HCT116 (cell line): ENCODE measurements around the gene ASMTL. TPM values are rescaled to one million over a fixed set of nuclear protein-coding genes. Genes with fewer than 3 reads are reported as not detected.
"Not testable (repeated sequence)": the region's sequence is repeated elsewhere in the genome, so short reads cannot be mapped to it uniquely, and the experiment has no call there.

Source experiments
- ATAC-seq: fragments of 200-7000 bp; cut with Tn5 transposase; 2 replicates; pipeline ENCODE4 v1.9.1; 2020; ENCODE audit warnings: mild to moderate bottlenecking, moderate library complexity
- BruUV-seq: library from RNA; stranded (reverse); fragments of 400-500 nt; replicated peaks from 2 replicates; lab custom pipeline; 2021; lab: Mats Ljungman, UMichigan
- CTCF ChIA-PET: fragments of 300-600 bp; sonication (Branson Sonifier 250); formaldehyde crosslinking; loops from one replicate; lab custom pipeline; 2021; ENCODE audit warnings: antibody characterized with exemption; lab: Charles Lee
- POLR2A ChIA-PET: fragments of 300-600, 350-600 bp; sonication (Branson Sonifier 250); formaldehyde crosslinking; loops from one replicate; lab custom pipeline; 2021; ENCODE audit warnings: antibody characterized with exemption; lab: Charles Lee
- RAD21 ChIA-PET, 2 experiments: fragments of 300-600 bp; sonication (Branson Sonifier 250); formaldehyde crosslinking; loops; one replicate each; lab custom pipeline; 2023; ENCODE audit warnings: low total read pairs in 2 of 2; ENCODE audit not compliant: uncharacterized antibody in 2 of 2, unreplicated experiment in 2 of 2, low non-redundant PET in 1 of 2; lab: Charles Lee
- DNase-seq: peaks from one replicate; pipeline ENCODE4 v3.0.0-alpha.2; 2010; ENCODE audit warnings: low read depth, low spot score
- H2AFZ ChIP-seq: fragments of 200-600 bp; shearing (Covaris generic), sonication (generic); 2 replicates; pipeline ENCODE4 v1.6.1; 2017; ENCODE audit warnings: low read depth, mixed run types, mixed read lengths, antibody characterized with exemption, low read length; ENCODE audit not compliant: poor library complexity, severe bottlenecking
- H3K27ac ChIP-seq: 2 replicates; pipeline ENCODE4 v1.5.1; 2012; ENCODE audit warnings: low read depth, low read length
- H3K27me3 ChIP-seq: fragments of 200-600 bp; sonication (generic); 2 replicates; pipeline ENCODE4 v1.6.1; 2016; ENCODE audit warnings: mixed run types, low read length, mixed read lengths; ENCODE audit not compliant: insufficient read depth
- H3K36me3 ChIP-seq, 2 experiments: fragments of 200-500 bp in 1 of 2; fragments of 200-600 bp in 1 of 2; sonication (Bioruptor generic) in 1 of 2; sonication (generic) in 1 of 2; 2 replicates each; pipeline versions ENCODE4 v1.5.1 to v1.6.1; 2014 to 2016; ENCODE audit warnings: low read length in 2 of 2, inconsistent platforms in 1 of 2, mixed read lengths in 1 of 2, mixed run types in 1 of 2; ENCODE audit not compliant: insufficient read depth in 2 of 2, control insufficient read depth in 1 of 2
- H3K4me1 ChIP-seq, 2 experiments: fragments of 200-600 bp in 1 of 2; sonication (generic) in 1 of 2; 2 replicates each; pipeline versions ENCODE4 v1.5.1 to v1.6.1; 2012 to 2017; ENCODE audit warnings: low read length in 2 of 2, inconsistent platforms in 1 of 2, mild to moderate bottlenecking in 1 of 2, mixed read lengths in 1 of 2, mixed run types in 1 of 2, moderate library complexity in 1 of 2; ENCODE audit not compliant: insufficient read depth in 2 of 2, control insufficient read depth in 1 of 2
- H3K4me2 ChIP-seq: fragments of 200-600 bp; sonication (generic); 2 replicates; pipeline ENCODE4 v1.6.1; 2017; ENCODE audit warnings: mixed run types, low read length, mixed read lengths
- H3K4me3 ChIP-seq, 2 experiments: fragments of 200-600 bp in 1 of 2; sonication (generic) in 1 of 2; replicated peaks in 1 of 2; 2 replicates each; pipeline ENCODE4 v1.5.1; 2011 to 2016; ENCODE audit warnings: low read length in 2 of 2, control low read depth in 1 of 2, low read depth in 1 of 2, mild to moderate bottlenecking in 1 of 2, mixed read lengths in 1 of 2, mixed run types in 1 of 2
- H3K79me2 ChIP-seq: fragments of 200-600 bp; sonication (generic); 2 replicates; pipeline ENCODE4 v1.6.1; 2017; ENCODE audit warnings: mild to moderate bottlenecking, mixed run types, low read length, moderate library complexity, mixed read lengths; ENCODE audit not compliant: insufficient read depth
- H3K9ac ChIP-seq: fragments of 200-600 bp; sonication (generic); 2 replicates; pipeline ENCODE4 v1.6.1; 2016; ENCODE audit warnings: low read length, mixed read lengths
- H3K9me2 ChIP-seq: fragments of 200-600 bp; sonication (generic), shearing (Covaris generic); 2 replicates; pipeline ENCODE4 v1.6.1; 2017; ENCODE audit warnings: mixed run types, mild to moderate bottlenecking, moderate library complexity; ENCODE audit not compliant: insufficient read depth
- H3K9me3 ChIP-seq, 2 experiments: fragments of 200-500 bp in 1 of 2; fragments of 200-600 bp in 1 of 2; sonication (Bioruptor generic) in 1 of 2; sonication (generic) in 1 of 2; 2 replicates each; pipeline ENCODE4 v1.6.1; 2014 to 2017; ENCODE audit warnings: low read length in 2 of 2, mixed read lengths in 2 of 2, inconsistent platforms in 1 of 2, low read depth in 1 of 2, mild to moderate bottlenecking in 1 of 2, mixed run types in 1 of 2, moderate library complexity in 1 of 2; ENCODE audit not compliant: control insufficient read depth in 1 of 2, insufficient read depth in 1 of 2
- H4K20me1 ChIP-seq: fragments of 200-600 bp; sonication (generic), shearing (Covaris generic); 2 replicates; pipeline ENCODE4 v1.6.1; 2017; ENCODE audit warnings: mixed run types, mild to moderate bottlenecking, moderate library complexity; ENCODE audit not compliant: insufficient read depth
- CBX3 ChIP-seq: IDR thresholded peaks from 2 replicates; pipeline ENCODE4 v1.6.1; 2012; ENCODE audit warnings: low read depth
- CEBPB ChIP-seq: IDR thresholded peaks from 2 replicates; pipeline ENCODE4 v1.6.1; 2012; ENCODE audit warnings: low read depth
- EGR1 ChIP-seq: IDR thresholded peaks from 2 replicates; pipeline ENCODE4 v1.6.1; 2012; ENCODE audit warnings: low read depth
- ELF1 ChIP-seq: IDR thresholded peaks from 2 replicates; pipeline ENCODE4 v1.6.1; 2012; ENCODE audit warnings: low read depth, borderline replicate concordance
- EZH2phosphoT487 ChIP-seq: fragments of 200-600 bp; IDR thresholded peaks from 2 replicates; pipeline ENCODE4 v1.6.1; 2018; ENCODE audit warnings: antibody characterized with exemption, borderline replicate concordance
- JUND ChIP-seq: IDR thresholded peaks from 2 replicates; pipeline ENCODE4 v1.6.1; 2012
- POLR2A ChIP-seq: IDR thresholded peaks from 2 replicates; pipeline ENCODE4 v1.7.0; 2011; ENCODE audit warnings: borderline replicate concordance; ENCODE audit not compliant: insufficient read depth, insufficient read length; ENCODE audit errors: extremely low read depth
- SIN3A ChIP-seq: IDR thresholded peaks from 2 replicates; pipeline ENCODE4 v1.6.1; 2012; ENCODE audit warnings: low read depth
- SP1 ChIP-seq: IDR thresholded peaks from 2 replicates; pipeline ENCODE4 v1.6.1; 2012; ENCODE audit warnings: low read depth
- SRF ChIP-seq: IDR thresholded peaks from 2 replicates; pipeline ENCODE4 v1.6.1; 2012; ENCODE audit warnings: low read depth
- TCF7L2 ChIP-seq: IDR thresholded peaks from 2 replicates; pipeline ENCODE4 v1.7.0; 2011; ENCODE audit warnings: borderline replicate concordance, inconsistent platforms; ENCODE audit not compliant: insufficient read depth, insufficient read length; ENCODE audit errors: extremely low read depth
- YY1 ChIP-seq: IDR thresholded peaks from 2 replicates; pipeline ENCODE4 v1.6.1; 2011; ENCODE audit warnings: low read length, low read depth, moderate library complexity, mild to moderate bottlenecking; ENCODE audit not compliant: insufficient replicate concordance; ENCODE audit errors: extremely low read depth
- ZFX ChIP-seq: fragments of 450-650 bp; IDR thresholded peaks from 2 replicates; pipeline ENCODE4 v1.6.1; 2017
- ZNF274 ChIP-seq: fragments of 200-500 bp; sonication (Bioruptor generic); IDR thresholded peaks from 2 replicates; pipeline ENCODE4 v1.6.1; 2014; ENCODE audit warnings: mild to moderate bottlenecking, low read depth, low read length, inconsistent platforms
- intact Hi-C: fragments of 100-400 bp; cut with micrococcal nuclease; formaldehyde crosslinking; loops from 2 replicates; pipeline ENCODE4 v1.10.0; 2022
- total RNA-seq: library from RNA; stranded (reverse); gene quantifications from one replicate; pipeline ENCODE4 v1.2.1, GENCODE V29; 2021; ENCODE audit not compliant: unreplicated experiment
- TF ChIP-seq, protein P1 (sequence below), 3 experiments: fragments of 200-600 bp in 1 of 3; sonication (generic) in 1 of 3; IDR thresholded peaks in 2 of 3; conservative IDR thresholded peaks in 1 of 3; 2 replicates each; pipeline ENCODE4 v1.5.1; 2012 to 2017; ENCODE audit warnings: low read depth in 2 of 3, low read length in 2 of 3, antibody characterized with exemption in 1 of 3, borderline replicate concordance in 1 of 3, control low read depth in 1 of 3, mild to moderate bottlenecking in 1 of 3, mixed read lengths in 1 of 3, mixed run types in 1 of 3, moderate library complexity in 1 of 3; ENCODE audit not compliant: insufficient read depth in 1 of 3
- TF ChIP-seq, protein P2 (sequence below): IDR thresholded peaks from 2 replicates; pipeline ENCODE4 v1.6.1; 2012
- TF ChIP-seq, protein P3 (sequence below): IDR thresholded peaks from 2 replicates; pipeline ENCODE4 v1.6.1; 2012

ASMTL gene
- total RNA-seq, 1 experiment from 2014 or later = 59.6 TPM

DNA sequence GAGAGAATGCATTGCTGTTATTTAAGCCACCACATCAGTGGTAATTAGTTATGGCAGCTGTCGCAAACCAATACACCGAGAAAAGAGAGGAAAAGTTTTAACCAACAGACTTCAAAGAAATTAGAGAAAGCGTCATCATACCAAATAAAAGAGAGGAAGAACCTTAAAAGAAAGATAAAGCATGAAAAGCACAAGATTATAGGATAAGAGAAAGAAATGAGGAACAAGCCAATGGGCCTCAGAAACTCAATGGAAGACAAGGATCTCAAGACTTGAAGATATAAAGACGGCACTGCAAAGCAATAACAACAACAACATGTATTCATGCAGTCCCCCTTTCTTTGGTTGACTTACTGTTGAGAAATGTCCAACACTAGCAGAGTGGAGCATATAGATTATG is 22.8 kb upstream of the ASMTL start:
- Histone ChIP-seq H3K9me2 (no peaks in the 10 kb centered on the region), H4K20me1 (no peaks in the 10 kb centered on the region), H3K4me3 (no peak overlapping the region), H3K9ac (no peak overlapping the region), H3K36me3 (no peaks in the 10 kb centered on the region), H3K4me2 (no peak overlapping the region), H2AFZ (no peak overlapping the region), H3K79me2 (no peaks in the 10 kb centered on the region), H3K9me3 (no peaks in the 10 kb centered on the region), H3K4me1 (no peaks in the 10 kb centered on the region; a peak in 1 of 4 replicates), H3K27ac (no peak overlapping the region), H3K27me3 (no peaks in the 10 kb centered on the region)
- intact Hi-C loops = no loop called here
- ChIA-PET POLR2A (no interaction called here), CTCF (no interaction called here), RAD21 (no interaction called here)
- BruUV-seq = no TSS peak
- DNase-seq (no peak), ATAC-seq (no peak)
- TF ChIP-seq, protein P1, sequence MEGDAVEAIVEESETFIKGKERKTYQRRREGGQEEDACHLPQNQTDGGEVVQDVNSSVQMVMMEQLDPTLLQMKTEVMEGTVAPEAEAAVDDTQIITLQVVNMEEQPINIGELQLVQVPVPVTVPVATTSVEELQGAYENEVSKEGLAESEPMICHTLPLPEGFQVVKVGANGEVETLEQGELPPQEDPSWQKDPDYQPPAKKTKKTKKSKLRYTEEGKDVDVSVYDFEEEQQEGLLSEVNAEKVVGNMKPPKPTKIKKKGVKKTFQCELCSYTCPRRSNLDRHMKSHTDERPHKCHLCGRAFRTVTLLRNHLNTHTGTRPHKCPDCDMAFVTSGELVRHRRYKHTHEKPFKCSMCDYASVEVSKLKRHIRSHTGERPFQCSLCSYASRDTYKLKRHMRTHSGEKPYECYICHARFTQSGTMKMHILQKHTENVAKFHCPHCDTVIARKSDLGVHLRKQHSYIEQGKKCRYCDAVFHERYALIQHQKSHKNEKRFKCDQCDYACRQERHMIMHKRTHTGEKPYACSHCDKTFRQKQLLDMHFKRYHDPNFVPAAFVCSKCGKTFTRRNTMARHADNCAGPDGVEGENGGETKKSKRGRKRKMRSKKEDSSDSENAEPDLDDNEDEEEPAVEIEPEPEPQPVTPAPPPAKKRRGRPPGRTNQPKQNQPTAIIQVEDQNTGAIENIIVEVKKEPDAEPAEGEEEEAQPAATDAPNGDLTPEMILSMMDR (IDR thresholded peaks at IDR 0.05 in 2 of 3, conservative IDR thresholded peaks at IDR 0.05 in 1 of 3; ENCODE audit: borderline replicate concordance in 1 of 3, insufficient read depth in 1 of 3, low read depth in 2 of 3, low read length in 2 of 3) = no peak
- TF ChIP-seq EZH2phosphoT487 (no peak), ELF1 (no peak), SRF (no peak), CEBPB (no peak), POLR2A (no peak), SIN3A (no peak), YY1 (no peak), CBX3 (no peak), ZFX (no peak), TCF7L2 (no peak), JUND (no peak), EGR1 (no peak), ZNF274 (no peak), SP1 (no peak)
- TF ChIP-seq, protein P2, sequence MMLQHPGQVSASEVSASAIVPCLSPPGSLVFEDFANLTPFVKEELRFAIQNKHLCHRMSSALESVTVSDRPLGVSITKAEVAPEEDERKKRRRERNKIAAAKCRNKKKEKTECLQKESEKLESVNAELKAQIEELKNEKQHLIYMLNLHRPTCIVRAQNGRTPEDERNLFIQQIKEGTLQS = no peak
- TF ChIP-seq, protein P3, sequence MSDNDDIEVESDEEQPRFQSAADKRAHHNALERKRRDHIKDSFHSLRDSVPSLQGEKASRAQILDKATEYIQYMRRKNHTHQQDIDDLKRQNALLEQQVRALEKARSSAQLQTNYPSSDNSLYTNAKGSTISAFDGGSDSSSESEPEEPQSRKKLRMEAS = no peak

DNA sequence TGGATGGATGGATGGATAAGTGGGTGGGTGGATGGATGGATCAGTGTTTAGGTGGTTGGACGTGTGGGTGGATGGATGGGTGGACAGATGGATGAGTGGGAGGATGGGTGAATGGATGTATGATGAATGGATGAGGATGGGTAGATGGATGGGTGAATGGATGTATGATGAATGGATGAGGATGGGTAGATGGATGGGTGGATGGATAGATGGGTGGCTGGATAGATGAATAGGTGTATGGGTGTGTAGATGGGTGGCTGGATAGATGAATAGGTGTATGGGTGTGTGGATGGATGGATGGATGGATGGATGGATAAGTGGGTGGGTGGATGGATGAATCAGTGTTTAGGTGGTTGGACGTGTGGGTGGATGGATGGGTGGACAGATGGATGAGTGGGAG is 21.9 kb upstream of the ASMTL start:
- H3K9ac ChIP-seq, H3K4me2 ChIP-seq, H4K20me1 ChIP-seq, intact Hi-C loops, ATAC-seq, H3K4me1 ChIP-seq, DNase-seq, H3K27ac ChIP-seq, H3K27me3 ChIP-seq, CTCF ChIA-PET, H3K9me3 ChIP-seq, POLR2A ChIA-PET, H3K4me3 ChIP-seq, H3K9me2 ChIP-seq, BruUV-seq, H2AFZ ChIP-seq, H3K79me2 ChIP-seq, H3K36me3 ChIP-seq, RAD21 ChIA-PET: not testable (repeated sequence)
